A549 (cell line): ENCODE data around the gene GSC2. TPM values are rescaled to one million over a fixed set of nuclear protein-coding genes. Genes with fewer than 3 reads are reported as not detected.

ENCODE experiments used
- ATAC-seq, 2 experiments: fragments of 200-7000 bp in 1 of 2; fragments of >200 bp in 1 of 2; cut with Nextera tagmentation in 1 of 2; cut with Tn5 transposase in 1 of 2; 3 replicates each; pipeline versions ENCODE4 v1.8.0 to v1.9.1; 2018 to 2020; ENCODE audit warnings: mild to moderate bottlenecking in 1 of 2, moderate library complexity in 1 of 2
- CTCF ChIA-PET: fragments of 300-600 bp; sonication (Branson Sonifier 250); formaldehyde crosslinking; extraction: SDS; loops from one replicate; lab custom pipeline; 2021; ENCODE audit warnings: antibody characterized with exemption, inconsistent platforms; lab: Yijun Ruan, JAX
- POLR2A ChIA-PET: fragments of 350-600 bp; formaldehyde crosslinking; extraction: SDS; loops from one replicate; lab custom pipeline; 2021; ENCODE audit warnings: antibody characterized with exemption, inconsistent platforms; lab: Yijun Ruan, JAX
- DNase-seq, 2 experiments: peaks; one replicate each; pipeline versions ENCODE4 v3.0.0 to v3.0.0-alpha.2; 2011 to 2016; ENCODE audit warnings: low read depth in 1 of 2, low spot score in 1 of 2
- FAIRE-seq: peaks from 2 replicates; lab custom pipeline; 2011; peaks lifted over from hg19 to GRCh38; lab: Jason Lieb, UNC
- H3K27ac ChIP-seq, 2 experiments: fragments of >200 bp; sonication (Bioruptor Twin); formaldehyde crosslinking; 3 replicates each; pipeline ENCODE4 v1.5.1; 2016 to 2017
- H3K4me1 ChIP-seq: fragments of >200 bp; sonication (Bioruptor Twin); formaldehyde crosslinking; 3 replicates; pipeline ENCODE4 v1.6.1; 2016
- H3K4me2 ChIP-seq: fragments of >200 bp; sonication (Bioruptor Twin); formaldehyde crosslinking; 3 replicates; pipeline ENCODE4 v1.6.1; 2016
- H3K4me3 ChIP-seq: fragments of >200 bp; sonication (Bioruptor Twin); formaldehyde crosslinking; 3 replicates; pipeline ENCODE4 v1.5.1; 2016
- H3K9me3 ChIP-seq: fragments of >200 bp; sonication (Bioruptor Twin); formaldehyde crosslinking; 3 replicates; pipeline ENCODE4 v1.6.1; 2016
- ATOH8 ChIP-seq: fragments of 250-450 bp; sonication (Bioruptor Pico); IDR thresholded peaks from 2 replicates; pipeline ENCODE4 v1.5.0; 2020; ENCODE audit warnings: low read depth, mild to moderate bottlenecking, moderate library complexity
- BHLHE40 ChIP-seq: IDR thresholded peaks from 2 replicates; pipeline ENCODE4 v1.6.1; 2012; ENCODE audit warnings: low read depth, low read length, inconsistent platforms
- CBX2 ChIP-seq: fragments of 200-600 bp; sonication (generic); IDR thresholded peaks from 2 replicates; pipeline ENCODE4 v1.6.1; 2016; ENCODE audit warnings: low read depth, mild to moderate bottlenecking, borderline replicate concordance
- CBX8 ChIP-seq: fragments of 200-600 bp; sonication (generic); IDR thresholded peaks from 2 replicates; pipeline ENCODE4 v1.6.1; 2016
- CEBPB ChIP-seq, 2 experiments: fragments of >200 bp in 1 of 2; sonication (Bioruptor Twin) in 1 of 2; formaldehyde crosslinking in 1 of 2; IDR thresholded peaks; 2 replicates each; pipeline ENCODE4 v1.6.1; 2012 to 2016
- CHD4 ChIP-seq: fragments of 200-600 bp; sonication (generic); IDR thresholded peaks from 2 replicates; pipeline ENCODE4 v1.6.1; 2016; ENCODE audit warnings: antibody characterized with exemption, mild to moderate bottlenecking, borderline replicate concordance
- EHF ChIP-seq: fragments of 250-450 bp; sonication (Bioruptor Pico); IDR thresholded peaks from 2 replicates; pipeline ENCODE4 v1.5.0; 2020; ENCODE audit warnings: mild to moderate bottlenecking
- FOSB ChIP-seq: fragments of 250-450 bp; sonication (Bioruptor Pico); IDR thresholded peaks from 2 replicates; pipeline ENCODE4 v1.5.0; 2020; ENCODE audit warnings: mild to moderate bottlenecking, moderate library complexity
- FOSL2 ChIP-seq, 2 experiments: fragments of 450-650 bp in 1 of 2; fragments of >200 bp in 1 of 2; sonication (Bioruptor Twin) in 1 of 2; formaldehyde crosslinking; IDR thresholded peaks; 2 replicates each; pipeline versions ENCODE4 v1.5.0 to v1.6.1; 2016 to 2020; ENCODE audit warnings: mild to moderate bottlenecking in 1 of 2, moderate library complexity in 1 of 2
- GATA3 ChIP-seq: IDR thresholded peaks from 2 replicates; pipeline ENCODE4 v1.6.1; 2012; ENCODE audit warnings: borderline replicate concordance
- HDAC2 ChIP-seq: fragments of 200-600 bp; sonication (generic); IDR thresholded peaks from 2 replicates; pipeline ENCODE4 v1.6.1; 2016
- HEYL ChIP-seq: fragments of 250-450 bp; sonication (Bioruptor Pico); IDR thresholded peaks from 2 replicates; pipeline ENCODE4 v1.8.0; 2021; ENCODE audit warnings: mild to moderate bottlenecking, moderate library complexity
- HOXA7 ChIP-seq: fragments of 250-450 bp; sonication (Bioruptor Pico); IDR thresholded peaks from 2 replicates; pipeline ENCODE4 v1.5.0; 2020; ENCODE audit warnings: mild to moderate bottlenecking, moderate library complexity
- HOXB5 ChIP-seq: fragments of 250-450 bp; sonication (Bioruptor Pico); IDR thresholded peaks from 2 replicates; pipeline ENCODE4 v1.5.0; 2020; ENCODE audit warnings: mild to moderate bottlenecking, moderate library complexity
- KDM1A ChIP-seq: fragments of 200-600 bp; sonication (generic); IDR thresholded peaks from 2 replicates; pipeline ENCODE4 v1.6.1; 2016; ENCODE audit warnings: low read depth, mild to moderate bottlenecking
- MAFK ChIP-seq: fragments of 450-650 bp; IDR thresholded peaks from 2 replicates; pipeline ENCODE4 v1.6.1; 2014; ENCODE audit not compliant: partially characterized antibody
- MAZ ChIP-seq: fragments of 150-350 bp; IDR thresholded peaks from 2 replicates; pipeline ENCODE4 v1.6.1; 2014; ENCODE audit warnings: antibody characterized with exemption, low read depth, low read length, borderline replicate concordance
- NPAS2 ChIP-seq: fragments of 250-450 bp; sonication (Bioruptor Pico); IDR thresholded peaks from 2 replicates; pipeline ENCODE4 v1.8.0; 2022; ENCODE audit warnings: mild to moderate bottlenecking, moderate library complexity, borderline replicate concordance
- NR3C1 ChIP-seq: fragments of >200 bp; sonication (Bioruptor Twin); formaldehyde crosslinking; IDR thresholded peaks from 3 replicates; pipeline ENCODE4 v1.6.1; 2017
- POLR2AphosphoS2 ChIP-seq: conservative IDR thresholded peaks from 2 replicates; pipeline ENCODE4 v1.6.1; 2012; ENCODE audit warnings: low read length, improper control_type of control experiment, inconsistent platforms
- RFX5 ChIP-seq: fragments of 450-650 bp; IDR thresholded peaks from 2 replicates; pipeline ENCODE4 v1.7.1; 2014; ENCODE audit warnings: antibody characterized with exemption, mild to moderate bottlenecking, moderate library complexity
- RNF2 ChIP-seq: fragments of 200-600 bp; sonication (generic); IDR thresholded peaks from 2 replicates; pipeline ENCODE4 v1.6.1; 2016; ENCODE audit warnings: low read depth, mild to moderate bottlenecking, antibody characterized with exemption, moderate library complexity, borderline replicate concordance
- SMC3 ChIP-seq: fragments of >200 bp; sonication (Bioruptor Twin); formaldehyde crosslinking; IDR thresholded peaks from 3 replicates; pipeline ENCODE4 v1.6.1; 2018; ENCODE audit warnings: inconsistent platforms
- ZNF302 ChIP-seq: fragments of 250-450 bp; sonication (Bioruptor Pico); IDR thresholded peaks from 2 replicates; pipeline ENCODE4 v1.9.0; 2021; ENCODE audit warnings: inconsistent platforms, mild to moderate bottlenecking, moderate library complexity
- WGBS: methylation state at CpG from one replicate; pipeline ENCODE4 v1.1.6; 2017; ENCODE audit errors: missing lambda C conversion rate; 5-methylcytosine and 5-hydroxymethylcytosine counted together
- polyA plus RNA-seq, 4 experiments: library from polyadenylated mRNA; depleted of rRNA in 3 of 4; stranded (reverse); fragments of >200 nt; fragmentation: RNase III in 1 of 4; extraction: RNeasy Plus Mini Kit Qiagen cat#74134 plus additional on column Dnase treatment in 1 of 4; gene quantifications; 2 replicates in 3 of 4; 3 replicates in 1 of 4; pipeline ENCODE4 v1.2.3, GENCODE V29; 2011 to 2017
- TF ChIP-seq, protein P1 (sequence below): IDR thresholded peaks from 2 replicates; pipeline ENCODE4 v1.6.1; 2012
- TF ChIP-seq, protein P2 (sequence below): fragments of >200 bp; sonication (Bioruptor Twin); formaldehyde crosslinking; IDR thresholded peaks from 2 replicates; pipeline ENCODE4 v1.6.1; 2016

GSC2 gene
- polyA plus RNA-seq, 2 of the 4 experiments (the other 2 are of a cell fraction): not detected

GRCh38 chr22:19114984-19115552 lies 35.0 kb downstream of the GSC2 start:
- no peaks in the 10 kb centered on the region for H3K9me3 ChIP-seq
- ChIA-PET CTCF (interaction anchor here (0.6 to 2.5 kb wide), 3 partner anchors 9 to 515 kb away, joined by 3 to 11 read pairs (median 3); no protein-coding TSS in a partner anchor), POLR2A (no interaction called here)
- 88% methylated on average over 4 of the region's 4 CpGs for WGBS
- H3K4me2 ChIP-seq: no peak overlapping the region
- DNase-seq (no peak), ATAC-seq (no peak), FAIRE-seq (no peak)
- peaks cover 3% of the 10 kb centered on the region; the same call in 2 of the 3 replicates for H3K4me1 ChIP-seq
- no peak overlapping the region for H3K27ac ChIP-seq
- TF ChIP-seq NPAS2 (no peak), HOXA7 (CRISPR knock-in tag) (no peak), EHF (CRISPR knock-in tag) (no peak), ATOH8 (CRISPR knock-in tag) (no peak), MAZ (no peak), HEYL (CRISPR knock-in tag) (no peak), CBX8 (no peak), HOXB5 (CRISPR knock-in tag) (no peak)
- TF ChIP-seq, protein P1, sequence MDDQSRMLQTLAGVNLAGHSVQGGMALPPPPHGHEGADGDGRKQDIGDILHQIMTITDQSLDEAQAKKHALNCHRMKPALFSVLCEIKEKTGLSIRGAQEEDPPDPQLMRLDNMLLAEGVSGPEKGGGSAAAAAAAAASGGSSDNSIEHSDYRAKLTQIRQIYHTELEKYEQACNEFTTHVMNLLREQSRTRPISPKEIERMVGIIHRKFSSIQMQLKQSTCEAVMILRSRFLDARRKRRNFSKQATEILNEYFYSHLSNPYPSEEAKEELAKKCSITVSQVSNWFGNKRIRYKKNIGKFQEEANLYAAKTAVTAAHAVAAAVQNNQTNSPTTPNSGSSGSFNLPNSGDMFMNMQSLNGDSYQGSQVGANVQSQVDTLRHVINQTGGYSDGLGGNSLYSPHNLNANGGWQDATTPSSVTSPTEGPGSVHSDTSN: no peak
- TF ChIP-seq, protein P2, sequence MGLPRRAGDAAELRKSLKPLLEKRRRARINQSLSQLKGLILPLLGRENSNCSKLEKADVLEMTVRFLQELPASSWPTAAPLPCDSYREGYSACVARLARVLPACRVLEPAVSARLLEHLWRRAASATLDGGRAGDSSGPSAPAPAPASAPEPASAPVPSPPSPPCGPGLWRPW: no peak
- no peak overlapping the region for H3K4me3 ChIP-seq

- Histone ChIP-seq H3K4me3 (no peak overlapping the region), H3K27ac (no peak overlapping the region), H3K4me2 (no peak overlapping the region), H3K9me3 (no peaks in the 10 kb centered on the region), H3K4me1 (peaks cover 15% of the 10 kb centered on the region; the same call in 2 of the 3 replicates)
- POLR2A ChIA-PET: no interaction called here
- TF ChIP-seq CHD4 (no peak), MAFK (no peak), ZNF302 (CRISPR knock-in tag) (no peak), CBX2 (no peak), RNF2 (no peak), NR3C1 (no peak), ATOH8 (CRISPR knock-in tag) (no peak), RFX5 (no peak), BHLHE40 (no peak), FOSB (CRISPR knock-in tag) (no peak), HOXB5 (CRISPR knock-in tag) (no peak), KDM1A (no peak), GATA3 (no peak), HDAC2 (no peak), POLR2AphosphoS2 (no peak), CEBPB (IDR thresholded peaks at IDR 0.05) (no peak), SMC3 (no peak), FOSL2 (IDR thresholded peaks at IDR 0.05) (no peak), FOSL2 (CRISPR knock-in tag; IDR thresholded peaks at IDR 0.05) (no peak)
- TF ChIP-seq, protein P1: no peak
- no peak for ATAC-seq
- no peak for DNase-seq
- CTCF ChIA-PET: no interaction called here
- 97% methylated on average over 5 of the region's 5 CpGs for WGBS
- FAIRE-seq: no peak
Measured at GRCh38 chr22:19113429-19113828, 36.7 kb downstream of the GSC2 start.
